Iris pigment epithelial cell (primary cell): ENCODE measurements around the gene CES2.
"Not testable (repeated sequence)": the region's sequence is repeated elsewhere in the genome, so short reads cannot be mapped to it uniquely, and the experiment has no call there.

Source experiments
- DNase-seq: peaks from one replicate; pipeline ENCODE4 v3.0.0-alpha.2; 2011; ENCODE audit warnings: low read depth

Gene CES2

DNA sequence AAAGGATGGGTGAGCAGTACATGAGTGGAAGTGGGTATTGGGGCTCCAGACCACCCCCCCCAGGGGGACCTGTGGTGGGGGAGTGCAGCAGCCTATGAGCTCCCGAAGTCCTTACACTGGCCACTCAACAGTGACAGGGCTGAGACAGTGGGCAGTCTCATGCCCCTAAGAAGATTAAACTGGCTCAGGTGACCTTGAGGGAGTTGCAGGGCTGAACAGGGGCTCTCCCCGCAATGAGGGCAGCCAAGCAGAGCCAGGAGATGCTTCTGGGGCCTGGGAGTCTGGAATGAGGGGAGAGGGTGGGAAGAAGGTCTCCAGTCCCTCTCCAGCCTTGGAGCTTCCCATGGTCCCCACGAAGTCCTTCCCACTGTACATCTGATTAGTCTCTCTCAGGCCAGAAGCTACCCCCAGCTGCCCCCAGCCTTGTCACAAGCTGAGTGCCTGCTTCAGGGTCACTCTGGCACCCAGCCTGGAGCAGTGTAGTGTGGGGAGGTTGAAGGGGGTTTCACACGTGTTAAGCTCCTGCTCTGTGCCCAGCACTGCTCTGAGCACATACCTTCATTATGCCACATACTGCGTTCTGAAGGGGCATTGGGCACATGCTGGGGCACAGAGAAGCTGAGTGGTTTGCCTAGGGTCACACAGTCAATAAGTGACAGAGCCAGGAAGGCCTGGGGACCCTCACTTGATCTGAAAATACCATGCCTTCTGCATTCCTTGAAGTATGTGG lies 15.6 kb upstream of the CES2 start:
- no peak for DNase-seq

GRCh38 chr16:66920299-66920590 lies 15.1 kb upstream of the CES2 start:
- no peak for DNase-seq

- DNase-seq: no peak
Measured at GRCh38 chr16:66920924-66921680, 14.2 kb upstream of the CES2 start.

DNA sequence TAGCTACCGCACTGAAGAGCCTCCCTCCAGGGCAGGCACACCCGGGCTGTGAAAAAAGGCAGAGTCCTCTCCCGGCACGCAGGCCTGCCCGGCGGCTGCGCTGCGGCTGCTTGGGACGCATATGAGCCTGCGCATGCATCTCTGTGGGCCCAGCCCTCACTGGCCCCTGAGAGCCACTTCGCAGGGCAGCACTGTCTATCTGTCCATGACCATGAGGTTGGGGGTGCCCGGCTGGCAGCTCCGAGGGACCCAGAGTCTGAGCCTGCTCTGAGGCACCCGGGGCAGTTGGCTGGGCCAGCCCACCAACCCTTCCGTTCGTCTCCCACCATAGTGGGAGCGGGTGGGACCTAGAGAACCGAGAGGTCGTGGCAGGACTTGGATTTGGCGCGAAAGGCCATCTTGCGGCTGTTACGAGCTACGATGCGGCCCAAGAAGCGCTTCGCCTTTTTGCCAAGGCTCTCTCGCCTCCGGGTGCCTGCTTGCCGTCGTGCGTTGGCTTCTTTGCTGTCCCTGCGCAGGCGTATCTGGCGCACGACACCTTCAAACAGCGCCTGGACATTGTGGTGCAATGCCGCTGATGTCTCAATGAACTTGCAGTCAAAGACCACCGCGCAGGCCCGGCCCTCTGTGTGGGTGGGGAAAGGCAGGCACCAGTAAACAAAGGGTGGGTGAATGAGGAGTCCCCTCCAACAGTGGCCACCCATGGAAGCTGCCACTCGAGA lies 13.4 kb upstream of the CES2 start:
- no peak for DNase-seq

DNA sequence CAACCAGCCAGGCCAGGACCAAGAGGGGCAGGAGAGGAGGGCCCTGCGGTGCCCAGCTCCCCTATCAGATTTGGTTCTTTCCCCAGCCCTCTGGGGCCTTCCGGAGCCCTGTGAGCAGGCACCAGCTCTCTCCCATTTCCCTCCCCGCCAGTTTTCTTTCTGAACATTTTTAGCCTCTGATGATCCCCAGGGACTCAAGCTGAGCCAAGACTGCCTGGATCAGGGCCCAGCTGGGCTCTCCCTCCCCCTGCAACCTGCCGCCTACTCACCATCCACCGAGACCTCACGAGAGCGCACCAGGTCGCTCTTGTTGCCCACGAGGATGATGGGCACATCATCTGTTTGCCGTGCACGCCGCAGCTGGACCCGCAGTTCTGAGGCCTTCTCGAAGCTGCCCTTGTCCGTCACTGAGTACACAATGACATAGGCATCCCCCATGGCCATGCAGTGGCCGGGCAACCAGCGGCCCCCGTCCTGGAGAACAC lies 12.0 kb upstream of the CES2 start:
- DNase-seq: no peak

DNA sequence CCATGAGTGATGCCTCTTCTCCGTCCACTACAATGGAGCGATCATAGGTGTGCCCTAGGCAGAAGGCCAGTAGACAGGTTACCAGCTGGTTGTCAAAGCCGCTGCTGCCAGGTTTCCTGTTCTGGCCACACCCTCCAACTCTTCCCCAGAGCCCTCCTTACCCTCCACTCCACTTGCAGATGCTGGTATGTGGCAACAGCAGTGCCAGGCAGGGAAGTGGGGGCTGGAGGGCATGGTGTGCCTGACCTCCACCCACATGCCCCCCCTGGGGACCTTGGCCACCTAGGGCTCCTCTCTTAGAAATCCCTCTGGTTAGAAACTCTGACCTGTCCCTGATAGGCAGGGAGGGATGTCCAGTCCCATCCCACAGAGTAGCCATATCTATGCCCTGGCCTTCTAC lies 11.4 kb upstream of the CES2 start:
- no peak for DNase-seq

- no peak for DNase-seq
Measured at GRCh38 chr16:66924527-66925321, 10.6 kb upstream of the CES2 start.

- peak; percentile 58 for DNase-seq
Measured at GRCh38 chr16:66925322-66925840, 9.9 kb upstream of the CES2 start, which contains the start of gene RRAD. RRAD (minus strand) TSS chr16:66925535; CDS start chr16:66925179, 356 bp downstream.

- no peak for DNase-seq
Measured at GRCh38 chr16:66926171-66926947, 9.0 kb upstream of the CES2 start.

GRCh38 chr16:66926961-66927436 lies 8.3 kb upstream of the CES2 start:
- DNase-seq: peak; percentile 92

DNA sequence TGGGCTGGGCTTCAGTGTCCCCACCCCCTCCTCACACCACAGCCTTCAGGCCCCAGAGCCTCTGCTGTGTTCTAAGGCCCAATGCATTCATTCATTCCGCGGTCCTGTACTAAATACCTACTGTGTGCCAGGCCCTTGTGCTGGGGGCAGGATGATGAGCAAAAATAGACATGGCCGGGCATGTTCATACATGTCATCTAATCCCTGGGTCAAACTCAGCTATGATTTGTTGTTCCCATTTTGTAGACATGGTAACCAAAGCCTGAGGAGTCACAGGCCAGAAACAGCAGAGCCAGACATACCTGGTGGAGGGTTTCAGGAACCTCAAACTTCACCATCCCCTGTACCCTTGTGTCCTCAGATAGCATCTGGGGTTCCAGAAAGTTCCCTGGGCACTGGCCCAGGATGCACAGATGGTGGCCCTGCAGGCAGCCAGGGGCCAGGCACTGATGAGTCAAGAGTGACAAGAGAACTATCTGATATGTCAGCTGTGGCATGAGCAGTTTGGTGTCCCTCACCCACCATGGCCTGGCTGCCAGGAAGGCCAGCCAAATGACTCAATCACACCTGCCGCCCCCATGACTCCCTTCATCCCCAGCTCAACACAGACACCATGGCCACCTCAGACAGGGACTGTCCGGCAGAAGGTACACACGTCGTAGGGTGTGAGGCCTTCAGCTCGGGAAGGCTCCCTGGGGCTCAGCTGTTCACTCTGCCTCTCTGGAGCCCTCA lies 7.2 kb upstream of the CES2 start:
- DNase-seq: no peak

DNA sequence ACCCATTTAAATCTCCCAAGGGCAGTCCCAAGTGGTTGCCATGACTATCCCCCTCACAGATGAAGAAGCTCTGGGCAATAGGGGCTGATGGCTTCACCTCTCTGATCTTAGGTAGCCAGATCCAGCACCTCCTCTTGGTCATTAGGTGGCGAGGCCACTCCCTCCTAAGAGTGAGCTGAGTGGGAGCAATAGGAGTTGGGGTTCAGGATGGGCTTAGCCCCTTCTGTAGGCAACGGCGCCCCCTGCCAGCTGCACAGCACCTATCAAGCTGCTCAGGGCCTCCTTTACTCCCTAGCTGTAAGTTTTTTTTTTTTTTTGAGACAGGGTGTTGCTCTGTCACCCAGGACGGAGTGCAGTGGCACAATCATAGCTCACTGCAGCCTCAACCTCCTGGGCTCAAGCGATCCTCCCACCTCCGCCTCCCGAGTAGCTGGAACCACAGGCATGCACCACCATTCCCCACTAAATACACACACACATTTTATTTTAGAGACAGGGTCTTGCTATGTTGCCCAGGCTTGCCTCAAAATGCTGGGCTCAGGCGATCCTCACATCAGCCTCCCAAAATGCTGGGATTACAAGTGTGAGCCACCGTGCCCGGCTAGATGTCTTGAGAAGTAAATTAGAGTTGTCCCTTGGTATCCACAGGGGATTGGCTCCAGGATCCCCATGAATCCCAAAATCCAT lies 6.5 kb upstream of the CES2 start:
- DNase-seq: peak; percentile 52

DNA sequence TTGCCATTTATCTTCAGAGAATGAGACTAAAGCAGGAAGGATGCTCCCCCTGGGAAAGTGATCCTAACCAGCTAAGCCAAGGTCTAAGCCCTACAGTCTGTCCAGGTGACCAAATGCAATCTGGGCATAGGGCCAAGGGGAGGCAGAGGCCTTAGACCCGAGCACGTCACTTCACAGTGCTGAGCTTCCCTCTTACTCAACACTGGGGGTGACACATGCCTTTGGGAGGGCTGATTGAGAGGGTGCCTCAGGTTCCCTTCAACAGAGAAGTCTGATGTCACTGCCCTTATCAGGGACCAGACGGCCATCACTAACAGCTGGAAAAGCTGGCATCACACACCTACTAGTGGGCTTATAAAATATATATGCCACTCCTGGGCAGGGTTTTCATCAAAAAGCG lies 5.1 kb upstream of the CES2 start:
- peak; percentile 80 for DNase-seq

DNA sequence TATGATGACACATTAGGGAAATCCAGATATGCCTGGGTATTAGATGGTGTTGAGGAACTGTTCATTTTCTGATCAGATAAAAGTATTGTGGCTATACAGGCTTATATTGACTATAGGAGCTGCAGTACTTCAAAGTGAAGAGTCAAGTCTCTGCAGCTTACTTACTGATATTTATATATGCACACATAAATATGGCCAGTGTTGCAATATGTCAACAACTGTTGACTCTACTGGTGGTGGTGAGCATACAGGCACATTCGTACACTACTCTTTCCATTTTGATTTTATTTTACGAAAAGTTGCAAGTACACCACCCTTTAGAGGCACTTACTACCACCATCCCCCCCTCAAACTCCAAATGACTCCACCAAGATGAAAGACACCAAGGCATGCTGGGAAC lies 3.7 kb upstream of the CES2 start:
- no peak for DNase-seq

GRCh38 chr16:66932076-66932475 lies 3.2 kb upstream of the CES2 start:
- DNase-seq: no peak

DNA sequence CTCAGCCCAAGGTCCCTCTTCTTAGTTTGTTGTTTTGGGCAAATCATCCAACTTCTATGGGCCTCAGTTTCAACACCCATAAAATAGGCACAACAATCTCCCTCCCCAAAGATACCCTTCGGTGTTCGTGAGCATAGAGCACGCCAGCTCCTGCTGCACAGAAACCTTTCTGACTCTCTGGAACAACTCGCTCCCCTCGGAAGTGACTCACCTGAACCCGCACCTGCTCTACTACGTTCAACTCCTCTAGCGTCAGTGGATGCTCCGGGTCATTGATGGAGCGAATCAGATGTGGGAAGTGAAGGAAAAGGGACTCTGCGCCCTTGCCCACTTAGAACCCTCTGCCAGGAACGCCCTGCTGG lies 1.6 kb upstream of the CES2 start:
- no peak for DNase-seq

DNA sequence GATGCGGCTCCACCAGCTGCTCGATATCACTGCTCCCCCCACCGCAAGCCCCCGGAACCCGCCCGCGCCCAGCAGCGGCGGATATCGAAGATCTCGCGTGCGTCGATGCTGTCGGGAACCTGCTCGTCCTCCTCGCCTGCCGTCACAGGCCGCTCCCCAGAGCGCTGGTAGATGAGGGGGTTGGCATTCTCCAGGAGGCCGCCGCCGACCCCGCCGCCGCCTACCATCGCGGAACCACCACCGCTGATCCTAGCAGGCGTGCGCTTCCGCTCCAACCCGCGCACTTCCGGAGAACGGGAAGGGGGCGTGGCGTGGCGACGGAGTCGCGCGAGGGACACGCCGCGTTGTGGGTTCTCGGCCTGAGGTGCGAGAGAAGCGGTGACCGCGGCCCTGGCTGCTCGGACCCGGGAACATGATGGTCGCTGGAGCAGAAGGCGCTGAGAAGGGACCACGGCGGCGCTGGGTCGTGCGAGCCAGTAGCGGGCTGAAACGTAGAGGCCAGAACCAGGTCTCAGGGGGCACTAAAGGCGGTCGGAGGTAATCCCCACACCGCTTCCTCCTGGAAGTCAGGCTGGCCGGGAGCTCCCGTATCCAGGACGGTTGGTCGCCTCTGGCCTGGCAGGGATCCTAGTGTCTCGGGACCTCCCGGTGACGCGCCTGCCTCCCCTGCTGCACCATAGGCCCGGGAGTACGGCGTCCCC lies 1.0 kb upstream of the CES2 start, which contains the start of gene CIAO2B:
TSS of gene CIAO2B (minus strand) at position 265 of the 701 bp plus-strand sequence. CDS start at position 227, 38 bp downstream.
- DNase-seq: peak; percentile 84

DNA sequence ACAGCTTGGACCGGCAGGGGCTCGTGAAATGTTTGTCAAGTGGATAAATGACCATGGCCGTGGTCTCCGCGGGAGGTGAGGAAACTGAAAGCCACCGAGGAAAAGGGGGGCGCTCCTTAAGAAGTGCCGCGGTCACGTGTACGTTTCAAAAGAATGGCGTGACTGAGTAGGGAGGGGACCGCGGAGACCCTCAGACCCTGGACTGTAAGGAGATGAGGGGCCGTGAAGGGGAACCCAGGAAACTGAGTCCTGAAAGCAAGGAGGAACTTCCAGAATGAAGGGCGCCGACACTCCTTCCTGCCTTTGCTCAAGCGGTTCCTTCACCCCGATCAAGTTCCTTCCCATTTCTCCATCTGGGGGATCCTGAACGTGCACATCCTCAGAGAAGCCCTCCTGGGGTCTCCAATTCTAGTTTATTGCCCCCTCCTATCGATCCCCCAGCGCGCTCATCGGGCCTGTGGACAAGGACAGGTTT lies 440 bp upstream of the CES2 start:
- not testable (repeated sequence) for DNase-seq

DNA sequence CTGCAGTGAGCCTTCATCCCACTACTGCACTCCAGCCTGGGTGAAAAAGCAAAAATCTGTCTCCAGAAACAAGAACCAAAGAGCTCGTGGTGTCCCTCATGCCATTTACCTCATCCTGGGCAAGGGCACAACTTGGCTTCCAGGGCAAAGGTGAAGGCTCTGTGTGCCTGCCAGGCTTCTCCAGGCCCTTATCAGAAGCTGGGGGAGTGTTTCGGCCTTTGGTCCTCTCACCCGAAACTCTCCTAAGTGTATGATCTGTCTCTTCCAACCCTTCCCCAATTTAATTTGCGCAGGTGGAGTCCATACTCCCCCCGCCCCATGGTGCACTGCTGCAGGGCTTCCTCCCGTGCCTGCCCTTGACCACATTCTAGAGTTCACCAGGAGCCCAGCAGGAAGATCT lies 1.1 kb downstream of the CES2 start:
- no peak for DNase-seq
